ENCODE results near the gene DCUN1D2. TPM values are rescaled to one million over a fixed set of nuclear protein-coding genes. Genes with fewer than 3 reads are reported as not detected.

The DCUN1D2 gene
- total RNA-seq, 1 donor, result 6.2 TPM

- Histone ChIP-seq H3K9me3 (ENCODE audit: low read depth, low read length) (no peaks in the 10 kb centered on the region), H3K4me3 (ENCODE audit: low read length) (no peak overlapping the region), H3K4me1 (ENCODE audit: insufficient read depth, low read length) (peaks cover 10% of the 10 kb centered on the region), H3K27me3 (ENCODE audit: insufficient read depth, low read length) (no peaks in the 10 kb centered on the region)
These were observed 17.2 kb upstream of the DCUN1D2 start for GRCh38 chr13:113507505-113508345.

- no peaks in the 10 kb centered on the region for H3K27me3 ChIP-seq (ENCODE audit: insufficient read depth, low read length)
- H3K4me3 ChIP-seq (ENCODE audit: low read length), result no peak overlapping the region
- peaks cover 10% of the 10 kb centered on the region for H3K4me1 ChIP-seq (ENCODE audit: insufficient read depth, low read length)
- no peaks in the 10 kb centered on the region for H3K9me3 ChIP-seq (ENCODE audit: low read depth, low read length)
These were observed 16.4 kb upstream of the DCUN1D2 start for GRCh38 chr13:113506871-113507388.

- Histone ChIP-seq H3K4me1 (ENCODE audit: insufficient read depth, low read length) (peaks cover 10% of the 10 kb centered on the region), H3K27me3 (ENCODE audit: insufficient read depth, low read length) (no peaks in the 10 kb centered on the region), H3K4me3 (ENCODE audit: low read length) (no peak overlapping the region), H3K9me3 (ENCODE audit: low read depth, low read length) (no peaks in the 10 kb centered on the region)
These were observed 15.6 kb upstream of the DCUN1D2 start for GRCh38 chr13:113506025-113506685.

- Histone ChIP-seq H3K4me1 (ENCODE audit: insufficient read depth, low read length) (peaks cover under 1% of the 10 kb centered on the region), H3K27me3 (ENCODE audit: insufficient read depth, low read length) (no peaks in the 10 kb centered on the region), H3K9me3 (ENCODE audit: low read depth, low read length) (no peaks in the 10 kb centered on the region), H3K4me3 (ENCODE audit: low read length) (no peak overlapping the region)
These were observed 12.2 kb upstream of the DCUN1D2 start for GRCh38 chr13:113502686-113503085.

- peaks cover 8% of the 10 kb centered on the region for H3K4me1 ChIP-seq (ENCODE audit: insufficient read depth, low read length)
- H3K4me3 ChIP-seq (ENCODE audit: low read length), result no peak overlapping the region
- no peaks in the 10 kb centered on the region for H3K27me3 ChIP-seq (ENCODE audit: insufficient read depth, low read length)
- H3K9me3 ChIP-seq (ENCODE audit: low read depth, low read length), result no peaks in the 10 kb centered on the region
These were observed 10.2 kb upstream of the DCUN1D2 start for GRCh38 chr13:113500530-113501265.

GRCh38 chr13:113499936-113500335 lies 9.4 kb upstream of the DCUN1D2 start:
- Histone ChIP-seq H3K4me3 (ENCODE audit: low read length) (no peak overlapping the region), H3K4me1 (ENCODE audit: insufficient read depth, low read length) (peaks cover 8% of the 10 kb centered on the region), H3K9me3 (ENCODE audit: low read depth, low read length) (no peaks in the 10 kb centered on the region), H3K27me3 (ENCODE audit: insufficient read depth, low read length) (no peaks in the 10 kb centered on the region)

GRCh38 chr13:113498905-113499304 lies 8.4 kb upstream of the DCUN1D2 start:
- H3K9me3 ChIP-seq (ENCODE audit: low read depth, low read length), result no peaks in the 10 kb centered on the region
- peaks cover 12% of the 10 kb centered on the region for H3K4me1 ChIP-seq (ENCODE audit: insufficient read depth, low read length)
- no peaks in the 10 kb centered on the region for H3K27me3 ChIP-seq (ENCODE audit: insufficient read depth, low read length)
- H3K4me3 ChIP-seq (ENCODE audit: low read length), result no peak overlapping the region

- Histone ChIP-seq H3K4me3 (ENCODE audit: low read length) (no peak overlapping the region), H3K4me1 (ENCODE audit: insufficient read depth, low read length) (peaks cover 27% of the 10 kb centered on the region), H3K9me3 (ENCODE audit: low read depth, low read length) (no peaks in the 10 kb centered on the region), H3K27me3 (ENCODE audit: insufficient read depth, low read length) (no peaks in the 10 kb centered on the region)
These were observed 6.7 kb upstream of the DCUN1D2 start for GRCh38 chr13:113497217-113497616.

- Histone ChIP-seq H3K4me3 (ENCODE audit: low read length) (no peak overlapping the region), H3K27me3 (ENCODE audit: insufficient read depth, low read length) (no peaks in the 10 kb centered on the region), H3K9me3 (ENCODE audit: low read depth, low read length) (no peaks in the 10 kb centered on the region), H3K4me1 (ENCODE audit: insufficient read depth, low read length) (peaks cover 37% of the 10 kb centered on the region)
These were observed 5.1 kb upstream of the DCUN1D2 start for GRCh38 chr13:113495494-113496210.

GRCh38 chr13:113493315-113493951 lies 2.9 kb upstream of the DCUN1D2 start:
- no peaks in the 10 kb centered on the region for H3K27me3 ChIP-seq (ENCODE audit: insufficient read depth, low read length)
- peak overlapping the region; percentile 12 for H3K4me3 ChIP-seq (ENCODE audit: low read length)
- peaks cover 53% of the 10 kb centered on the region for H3K4me1 ChIP-seq (ENCODE audit: insufficient read depth, low read length)
- H3K9me3 ChIP-seq (ENCODE audit: low read depth, low read length), result no peaks in the 10 kb centered on the region

GRCh38 chr13:113491982-113492381 lies 1.5 kb upstream of the DCUN1D2 start:
- Histone ChIP-seq H3K9me3 (ENCODE audit: low read depth, low read length) (no peaks in the 10 kb centered on the region), H3K4me1 (ENCODE audit: insufficient read depth, low read length) (peaks cover 53% of the 10 kb centered on the region), H3K27me3 (ENCODE audit: insufficient read depth, low read length) (no peaks in the 10 kb centered on the region), H3K4me3 (ENCODE audit: low read length) (no peak overlapping the region)

GRCh38 chr13:113491418-113491883 lies 940 bp upstream of the DCUN1D2 start:
- peak overlapping the region; percentile 67 for H3K4me3 ChIP-seq (ENCODE audit: low read length)
- no peaks in the 10 kb centered on the region for H3K27me3 ChIP-seq (ENCODE audit: insufficient read depth, low read length)
- peaks cover 50% of the 10 kb centered on the region for H3K4me1 ChIP-seq (ENCODE audit: insufficient read depth, low read length)
- no peaks in the 10 kb centered on the region for H3K9me3 ChIP-seq (ENCODE audit: low read depth, low read length)

- H3K4me3 ChIP-seq (ENCODE audit: low read length), result peak overlapping the region; percentile 67
- peaks cover 50% of the 10 kb centered on the region for H3K4me1 ChIP-seq (ENCODE audit: insufficient read depth, low read length)
- H3K27me3 ChIP-seq (ENCODE audit: insufficient read depth, low read length), result no peaks in the 10 kb centered on the region
- no peaks in the 10 kb centered on the region for H3K9me3 ChIP-seq (ENCODE audit: low read depth, low read length)
These were observed 689 bp downstream of the DCUN1D2 start for GRCh38 chr13:113489549-113490495.
